ENCODE results near the gene FXYD3.

The FXYD3 gene

GRCh38 chr19:35165200-35166058 is 49.8 kb downstream of the FXYD3 start:
- H3K79me2 ChIP-seq (ENCODE audit: insufficient read depth, low read depth) = no peaks in the 10 kb centered on the region
- H3K27ac ChIP-seq = no peak overlapping the region
- H3K4me2 ChIP-seq = no peak overlapping the region
- no peaks in the 10 kb centered on the region for H4K20me1 ChIP-seq (ENCODE audit: insufficient read depth)
- no peaks in the 10 kb centered on the region; the same call in 1 of the 2 replicates for H3K36me3 ChIP-seq (ENCODE audit: insufficient read depth)
- TF ChIP-seq CTCF (conservative IDR thresholded peaks at IDR 0.05; ENCODE audit: low read depth, low read length) = no peak
- H3K4me3 ChIP-seq (IDR thresholded peaks at IDR 0.05; ENCODE audit: insufficient read depth, low read depth, low read length) = no peak overlapping the region
- no peaks in the 10 kb centered on the region for H3K27me3 ChIP-seq (ENCODE audit: insufficient read depth, low read depth)
- H2AFZ ChIP-seq (ENCODE audit: low read depth) = no peak overlapping the region
- no peaks in the 10 kb centered on the region for H3K4me1 ChIP-seq (ENCODE audit: low read depth, poor library complexity, severe bottlenecking)
- H3K9ac ChIP-seq = no peak overlapping the region

GRCh38 chr19:35166100-35167063 is 50.8 kb downstream of the FXYD3 start:
- Histone ChIP-seq H3K4me3 (IDR thresholded peaks at IDR 0.05; ENCODE audit: insufficient read depth, low read depth, low read length) (no peak overlapping the region), H3K4me1 (ENCODE audit: low read depth, poor library complexity, severe bottlenecking) (no peaks in the 10 kb centered on the region), H3K27ac (no peak overlapping the region), H2AFZ (ENCODE audit: low read depth) (no peak overlapping the region), H3K4me2 (no peak overlapping the region), H3K79me2 (ENCODE audit: insufficient read depth, low read depth) (no peaks in the 10 kb centered on the region), H3K36me3 (ENCODE audit: insufficient read depth) (no peaks in the 10 kb centered on the region; the same call in 1 of the 2 replicates), H3K27me3 (ENCODE audit: insufficient read depth, low read depth) (no peaks in the 10 kb centered on the region), H3K9ac (no peak overlapping the region), H4K20me1 (ENCODE audit: insufficient read depth) (no peaks in the 10 kb centered on the region)
- TF ChIP-seq CTCF (conservative IDR thresholded peaks at IDR 0.05; ENCODE audit: low read depth, low read length) = no peak

GRCh38 chr19:35167251-35168119 is 51.9 kb downstream of the FXYD3 start:
- Histone ChIP-seq H3K36me3 (ENCODE audit: insufficient read depth) (no peaks in the 10 kb centered on the region; the same call in 1 of the 2 replicates), H3K4me2 (no peak overlapping the region), H3K4me3 (IDR thresholded peaks at IDR 0.05; ENCODE audit: insufficient read depth, low read depth, low read length) (no peak overlapping the region)

More at GRCh38 chr19:35167251-35168119, 51.9 kb downstream of the FXYD3 start:
- TF ChIP-seq CTCF (conservative IDR thresholded peaks at IDR 0.05; ENCODE audit: low read depth, low read length) = no peak
- no peak overlapping the region for H3K27ac ChIP-seq
- H3K27me3 ChIP-seq (ENCODE audit: insufficient read depth, low read depth) = no peaks in the 10 kb centered on the region
- no peak overlapping the region for H3K9ac ChIP-seq
- H2AFZ ChIP-seq (ENCODE audit: low read depth) = no peak overlapping the region
- no peaks in the 10 kb centered on the region for H4K20me1 ChIP-seq (ENCODE audit: insufficient read depth)
- no peaks in the 10 kb centered on the region for H3K4me1 ChIP-seq (ENCODE audit: low read depth, poor library complexity, severe bottlenecking)
- H3K79me2 ChIP-seq (ENCODE audit: insufficient read depth, low read depth) = no peaks in the 10 kb centered on the region
